Measurements from ENCODE around the gene CMTR2.

CMTR2 gene

DNA sequence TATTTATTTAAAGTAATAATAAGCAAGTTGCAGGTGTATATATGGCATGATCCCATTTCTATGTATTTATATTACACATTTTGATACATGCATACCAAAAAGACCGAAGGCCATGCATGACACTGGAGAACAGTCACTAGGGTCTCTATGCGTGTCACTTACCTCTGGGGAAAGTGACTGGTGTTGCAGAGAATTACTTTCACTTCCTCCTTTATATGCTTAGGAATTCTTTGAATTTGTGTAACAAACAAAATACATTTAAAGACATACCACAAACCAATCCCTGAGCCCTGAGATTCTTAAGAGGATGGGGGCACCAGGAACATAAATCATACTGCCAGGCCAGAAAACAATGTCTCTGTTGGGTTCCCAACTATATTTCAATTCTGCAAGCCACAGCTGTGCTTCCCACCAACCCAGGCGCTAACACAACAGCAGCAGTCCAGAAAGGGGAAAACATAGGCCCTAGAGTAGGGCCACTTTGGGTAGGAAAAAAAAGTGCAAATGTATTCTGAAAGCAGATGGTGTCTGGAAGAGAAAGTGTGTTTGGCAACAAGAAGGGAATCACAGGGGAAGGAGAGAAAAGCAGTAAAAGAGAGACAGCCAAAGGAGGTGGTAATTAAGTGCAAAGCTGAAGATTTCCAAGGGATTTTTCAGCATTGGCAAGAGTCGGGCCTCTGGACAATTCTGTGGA is 34.2 kb downstream of the CMTR2 start:
- DNase-seq (ENCODE audit: low read depth in 1 of 2, low spot score in 1 of 2), result no peak
- no peaks in the 10 kb centered on the region for H3K27me3 ChIP-seq (ENCODE audit: insufficient read depth, poor library complexity, severe bottlenecking)
- no peak overlapping the region for H3K4me3 ChIP-seq (replicated peaks; ENCODE audit: insufficient read depth, low read length)
- TF ChIP-seq, protein P1, sequence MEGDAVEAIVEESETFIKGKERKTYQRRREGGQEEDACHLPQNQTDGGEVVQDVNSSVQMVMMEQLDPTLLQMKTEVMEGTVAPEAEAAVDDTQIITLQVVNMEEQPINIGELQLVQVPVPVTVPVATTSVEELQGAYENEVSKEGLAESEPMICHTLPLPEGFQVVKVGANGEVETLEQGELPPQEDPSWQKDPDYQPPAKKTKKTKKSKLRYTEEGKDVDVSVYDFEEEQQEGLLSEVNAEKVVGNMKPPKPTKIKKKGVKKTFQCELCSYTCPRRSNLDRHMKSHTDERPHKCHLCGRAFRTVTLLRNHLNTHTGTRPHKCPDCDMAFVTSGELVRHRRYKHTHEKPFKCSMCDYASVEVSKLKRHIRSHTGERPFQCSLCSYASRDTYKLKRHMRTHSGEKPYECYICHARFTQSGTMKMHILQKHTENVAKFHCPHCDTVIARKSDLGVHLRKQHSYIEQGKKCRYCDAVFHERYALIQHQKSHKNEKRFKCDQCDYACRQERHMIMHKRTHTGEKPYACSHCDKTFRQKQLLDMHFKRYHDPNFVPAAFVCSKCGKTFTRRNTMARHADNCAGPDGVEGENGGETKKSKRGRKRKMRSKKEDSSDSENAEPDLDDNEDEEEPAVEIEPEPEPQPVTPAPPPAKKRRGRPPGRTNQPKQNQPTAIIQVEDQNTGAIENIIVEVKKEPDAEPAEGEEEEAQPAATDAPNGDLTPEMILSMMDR (IDR thresholded peaks at IDR 0.05; ENCODE audit: insufficient read depth, low read length), result no peak
- TF ChIP-seq SPI1 (IDR thresholded peaks at IDR 0.05; ENCODE audit: borderline replicate concordance, low read depth) (no peak), POLR2AphosphoS5 (IDR thresholded peaks at IDR 0.05; ENCODE audit: low read depth) (no peak), GABPA (IDR thresholded peaks at IDR 0.05; ENCODE audit: low read depth) (no peak)
- TF ChIP-seq, protein P2, sequence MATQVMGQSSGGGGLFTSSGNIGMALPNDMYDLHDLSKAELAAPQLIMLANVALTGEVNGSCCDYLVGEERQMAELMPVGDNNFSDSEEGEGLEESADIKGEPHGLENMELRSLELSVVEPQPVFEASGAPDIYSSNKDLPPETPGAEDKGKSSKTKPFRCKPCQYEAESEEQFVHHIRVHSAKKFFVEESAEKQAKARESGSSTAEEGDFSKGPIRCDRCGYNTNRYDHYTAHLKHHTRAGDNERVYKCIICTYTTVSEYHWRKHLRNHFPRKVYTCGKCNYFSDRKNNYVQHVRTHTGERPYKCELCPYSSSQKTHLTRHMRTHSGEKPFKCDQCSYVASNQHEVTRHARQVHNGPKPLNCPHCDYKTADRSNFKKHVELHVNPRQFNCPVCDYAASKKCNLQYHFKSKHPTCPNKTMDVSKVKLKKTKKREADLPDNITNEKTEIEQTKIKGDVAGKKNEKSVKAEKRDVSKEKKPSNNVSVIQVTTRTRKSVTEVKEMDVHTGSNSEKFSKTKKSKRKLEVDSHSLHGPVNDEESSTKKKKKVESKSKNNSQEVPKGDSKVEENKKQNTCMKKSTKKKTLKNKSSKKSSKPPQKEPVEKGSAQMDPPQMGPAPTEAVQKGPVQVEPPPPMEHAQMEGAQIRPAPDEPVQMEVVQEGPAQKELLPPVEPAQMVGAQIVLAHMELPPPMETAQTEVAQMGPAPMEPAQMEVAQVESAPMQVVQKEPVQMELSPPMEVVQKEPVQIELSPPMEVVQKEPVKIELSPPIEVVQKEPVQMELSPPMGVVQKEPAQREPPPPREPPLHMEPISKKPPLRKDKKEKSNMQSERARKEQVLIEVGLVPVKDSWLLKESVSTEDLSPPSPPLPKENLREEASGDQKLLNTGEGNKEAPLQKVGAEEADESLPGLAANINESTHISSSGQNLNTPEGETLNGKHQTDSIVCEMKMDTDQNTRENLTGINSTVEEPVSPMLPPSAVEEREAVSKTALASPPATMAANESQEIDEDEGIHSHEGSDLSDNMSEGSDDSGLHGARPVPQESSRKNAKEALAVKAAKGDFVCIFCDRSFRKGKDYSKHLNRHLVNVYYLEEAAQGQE (IDR thresholded peaks at IDR 0.05; ENCODE audit: insufficient replicate concordance, low read depth), result no peak
- no peak overlapping the region for H3K27ac ChIP-seq (replicated peaks)

DNA sequence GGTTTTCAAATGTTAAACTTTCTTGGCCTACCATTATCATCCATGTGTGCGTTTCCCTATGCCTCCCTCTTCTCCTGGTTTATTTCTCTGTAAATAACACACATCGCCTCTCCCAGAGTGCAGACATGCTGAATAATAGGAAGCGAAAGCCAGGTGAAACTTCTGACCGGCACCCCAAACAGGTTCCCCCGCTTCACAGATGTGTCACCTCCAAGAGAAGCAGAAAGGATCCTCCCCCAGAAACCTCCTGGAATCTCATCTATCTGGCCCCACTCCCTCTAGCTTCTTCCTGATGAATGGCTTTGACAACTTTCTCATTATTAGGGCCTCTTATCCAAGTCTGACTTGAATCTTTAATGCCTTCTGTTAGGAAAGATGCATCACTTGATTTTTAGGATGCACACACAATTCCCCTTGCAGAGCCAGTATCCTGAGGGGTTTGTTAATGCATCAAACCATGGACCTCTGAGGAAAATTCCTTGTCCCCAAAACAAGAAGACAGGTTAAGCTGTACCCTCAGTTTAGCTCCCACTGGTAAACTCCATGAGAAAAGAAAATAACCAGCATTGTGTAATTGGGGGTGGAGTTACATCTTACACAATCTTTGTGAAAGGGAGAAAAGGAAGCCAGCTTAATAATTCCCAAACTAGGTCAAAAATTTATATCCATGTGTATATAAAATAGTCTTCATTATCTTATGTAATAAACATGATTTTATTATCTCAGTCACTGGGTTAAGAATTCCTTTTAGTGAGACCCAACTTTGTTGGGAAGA is 38.6 kb downstream of the CMTR2 start:
- TF ChIP-seq GABPA (IDR thresholded peaks at IDR 0.05; ENCODE audit: low read depth) (no peak), POLR2AphosphoS5 (IDR thresholded peaks at IDR 0.05; ENCODE audit: low read depth) (no peak)
- TF ChIP-seq, protein P1 (IDR thresholded peaks at IDR 0.05; ENCODE audit: insufficient read depth, low read length), result no peak
- no peak for DNase-seq (ENCODE audit: low read depth in 1 of 2, low spot score in 1 of 2)
- no peak overlapping the region for H3K27ac ChIP-seq (replicated peaks)
- no peak overlapping the region for H3K4me3 ChIP-seq (replicated peaks; ENCODE audit: insufficient read depth, low read length)
- H3K27me3 ChIP-seq (ENCODE audit: insufficient read depth, poor library complexity, severe bottlenecking), result no peaks in the 10 kb centered on the region

DNA sequence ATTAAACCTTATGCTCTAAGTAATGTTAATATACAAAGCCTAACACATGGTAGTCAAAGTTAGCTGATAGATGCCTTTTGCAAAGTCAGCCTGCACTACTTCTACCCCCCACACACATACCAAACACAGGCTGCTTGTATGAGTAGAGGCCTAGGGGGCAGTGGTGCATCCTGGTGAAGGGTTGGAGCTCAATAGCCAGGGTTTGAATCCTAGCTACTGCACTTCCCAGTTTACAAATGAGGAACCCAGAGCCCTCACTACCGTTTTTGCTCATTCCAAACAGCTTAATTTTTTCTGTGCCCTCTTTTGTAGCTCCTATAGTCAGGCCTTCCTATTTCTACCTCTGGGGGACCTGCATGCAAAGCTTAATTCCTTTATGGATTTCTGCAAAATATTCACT is 39.8 kb downstream of the CMTR2 start:
- peak in 1 of 2 experiments; percentile 35 for DNase-seq (ENCODE audit: low read depth in 1 of 2, low spot score in 1 of 2)

DNA sequence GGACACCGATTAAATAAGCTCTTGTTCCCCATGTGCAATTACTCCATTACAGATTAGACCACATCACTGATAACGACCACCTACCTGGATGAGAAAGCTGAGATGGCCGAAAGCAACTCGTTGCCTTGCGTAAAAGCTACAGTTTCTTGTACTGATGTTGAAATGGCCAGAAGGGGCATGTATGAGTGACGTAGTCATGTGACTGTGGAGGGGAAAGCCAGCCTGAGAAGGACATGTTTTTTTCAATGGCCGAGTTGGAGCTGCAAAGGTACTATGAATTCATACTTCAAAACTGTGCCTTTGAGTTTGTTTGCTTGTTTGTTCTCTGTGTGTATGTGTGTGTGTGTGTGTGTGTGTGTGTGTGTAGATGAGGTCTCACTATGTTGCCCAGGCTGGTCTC is 41.7 kb downstream of the CMTR2 start:
- TF ChIP-seq, protein P1 (IDR thresholded peaks at IDR 0.05; ENCODE audit: insufficient read depth, low read length), result no peak
- TF ChIP-seq GABPA (IDR thresholded peaks at IDR 0.05; ENCODE audit: low read depth) (no peak), SPI1 (IDR thresholded peaks at IDR 0.05; ENCODE audit: borderline replicate concordance, low read depth) (no peak), POLR2AphosphoS5 (IDR thresholded peaks at IDR 0.05; ENCODE audit: low read depth) (no peak)
- TF ChIP-seq, protein P2 (IDR thresholded peaks at IDR 0.05; ENCODE audit: insufficient replicate concordance, low read depth), result no peak
- DNase-seq (ENCODE audit: low read depth in 1 of 2, low spot score in 1 of 2), result no peak
- no peaks in the 10 kb centered on the region for H3K27me3 ChIP-seq (ENCODE audit: insufficient read depth, poor library complexity, severe bottlenecking)
- no peak overlapping the region for H3K4me3 ChIP-seq (replicated peaks; ENCODE audit: insufficient read depth, low read length)
- no peak overlapping the region for H3K27ac ChIP-seq (replicated peaks)

More for the DNA sequence above, 39.8 kb downstream of the CMTR2 start:
- TF ChIP-seq SPI1 (IDR thresholded peaks at IDR 0.05; ENCODE audit: borderline replicate concordance, low read depth) (peak; percentile 81), GABPA (IDR thresholded peaks at IDR 0.05; ENCODE audit: low read depth) (no peak)
- H3K27me3 ChIP-seq (ENCODE audit: insufficient read depth, poor library complexity, severe bottlenecking), result no peaks in the 10 kb centered on the region
- no peak overlapping the region for H3K27ac ChIP-seq (replicated peaks)
- H3K4me3 ChIP-seq (replicated peaks; ENCODE audit: insufficient read depth, low read length), result no peak overlapping the region
